Esophagus squamous epithelium (tissue), 5 donors: ENCODE measurements around the gene IL3RA. TPM values are rescaled to one million over a fixed set of nuclear protein-coding genes. Genes with fewer than 3 reads are reported as not detected.

ENCODE experiments used
- DNase-seq: peaks from one replicate; lab custom pipeline; 2025; lab: John Stamatoyannopoulos, UW
- H3K27ac ChIP-seq, 4 donors: fragments of 200-600 bp; sonication (generic); one replicate each; pipeline ENCODE4 v1.5.1; 2016 to 2019; ENCODE audit warnings: mild to moderate bottlenecking in 1 of 4
- H3K27me3 ChIP-seq, 4 donors: fragments of 200-600 bp; sonication (generic); 1 replicate in 3 of 4; 2 replicates in 1 of 4; pipeline versions ENCODE4 v1.5.1 to v1.6.0; 2017 to 2021; ENCODE audit warnings: antibody characterized with exemption in 1 of 4
- H3K36me3 ChIP-seq, 3 donors: fragments of 200-600 bp; sonication (generic); one replicate each; pipeline ENCODE4 v1.5.1; 2016 to 2019
- H3K4me1 ChIP-seq, 3 donors: fragments of 200-600 bp; sonication (generic); one replicate each; pipeline ENCODE4 v1.5.1; 2017 to 2019
- H3K4me3 ChIP-seq, 4 donors: fragments of 200-600 bp; sonication (generic); 1 replicate in 3 of 4; 2 replicates in 1 of 4; pipeline ENCODE4 v1.5.1; 2016 to 2019; ENCODE audit warnings: mild to moderate bottlenecking in 2 of 4, moderate library complexity in 1 of 4
- H3K9me3 ChIP-seq, 3 donors: fragments of 200-600 bp; sonication (generic); one replicate each; pipeline ENCODE4 v1.5.1; 2016 to 2019
- CTCF ChIP-seq, 6 experiments: fragments of 450-650 bp in 4 of 6; fragments of 200-600 bp in 2 of 6; sonication (generic) in 2 of 6; IDR thresholded peaks; one replicate each; pipeline ENCODE4 v1.5.1; 2016 to 2019; ENCODE audit warnings: antibody characterized with exemption in 6 of 6, mild to moderate bottlenecking in 4 of 6, moderate library complexity in 4 of 6
- POLR2A ChIP-seq, 4 donors: fragments of 450-650 bp; IDR thresholded peaks; one replicate each; pipeline ENCODE4 v1.6.1; 2017; ENCODE audit warnings: antibody characterized with exemption in 4 of 4, mild to moderate bottlenecking in 4 of 4, moderate library complexity in 3 of 4
- WGBS, 2 donors: methylation state at CpG; one replicate each; pipeline ENCODE4 v1.1.5; 2018; 5-methylcytosine and 5-hydroxymethylcytosine counted together
- intact Hi-C: fragments of 100-400 bp; cut with DNase I; formaldehyde crosslinking; loops from one replicate; pipeline ENCODE4 v1.15.0; 2022
- total RNA-seq, 4 donors: library from RNA; depleted of rRNA; stranded (reverse); fragments of >200 nt; gene quantifications; one replicate each; pipeline ENCODE4 v1.1.0, GENCODE V29; 2016
- donor health status: DM: yes; HTN: yes; CAD: no.

IL3RA gene
- total RNA-seq, 4 donors from 2014 or later = 0.92 to 12.3 (median 5.9) TPM; not detected in 1

DNA sequence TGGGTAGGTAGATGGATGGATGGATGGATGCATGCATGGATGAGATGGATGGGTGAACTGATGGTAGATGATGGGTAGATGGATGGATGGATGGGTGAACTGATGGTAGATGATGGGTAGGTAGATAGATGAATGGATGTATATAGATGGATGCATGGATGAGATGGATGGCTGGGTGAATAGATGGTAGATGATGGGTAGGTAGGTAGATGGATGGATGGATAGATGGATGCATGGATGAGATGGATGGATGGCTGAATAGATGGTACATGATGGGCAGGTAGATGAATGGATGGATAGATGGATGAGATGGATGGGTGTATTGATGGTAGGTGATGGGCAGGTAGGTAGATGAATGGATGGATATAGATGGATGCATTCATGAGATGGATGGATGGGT is 70.5 kb downstream of the IL3RA start:
- Histone ChIP-seq H3K36me3 (peaks cover 0 to 78% (median 28%) of the 10 kb centered on the region in 3 donors), H3K27me3 (no peaks in the 10 kb centered on the region), H3K27ac (no peak overlapping the region), H3K4me1 (no peaks in the 10 kb centered on the region), H3K4me3 (no peak overlapping the region), H3K9me3 (no peaks in the 10 kb centered on the region)
- no peak for DNase-seq
- TF ChIP-seq POLR2A (IDR thresholded peaks at IDR 0.05) (no peak), CTCF (IDR thresholded peaks at IDR 0.05) (no peak)
- intact Hi-C loops = no loop called here

DNA sequence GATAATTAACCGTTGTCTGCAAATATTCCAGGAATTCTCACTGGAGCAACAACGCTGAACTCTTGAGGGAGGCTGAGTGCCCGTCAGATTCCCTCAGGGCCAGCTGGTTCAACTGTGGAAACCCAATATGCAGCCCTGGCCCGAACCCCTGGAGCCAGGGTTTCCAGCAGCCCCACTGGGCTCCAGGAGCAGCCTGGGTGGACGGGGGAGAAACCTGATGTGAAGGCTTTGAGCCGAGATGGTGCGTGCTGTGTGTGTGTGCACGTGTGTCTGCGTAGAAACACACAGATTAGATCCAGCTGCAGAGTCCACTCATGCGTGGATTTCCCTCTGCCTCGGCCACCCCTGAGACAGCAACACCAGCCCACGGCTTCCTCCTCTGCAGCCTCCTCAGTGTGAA is 74.7 kb downstream of the IL3RA start:
- TF ChIP-seq POLR2A (IDR thresholded peaks at IDR 0.05) (no peak), CTCF (IDR thresholded peaks at IDR 0.05) (no peak)
- Histone ChIP-seq H3K9me3 (no peaks in the 10 kb centered on the region), H3K36me3 (peaks cover 5 to 73% (median 21%) of the 10 kb centered on the region in 3 donors), H3K4me3 (no peak overlapping the region), H3K27ac (no peak overlapping the region), H3K4me1 (no peaks in the 10 kb centered on the region), H3K27me3 (no peaks in the 10 kb centered on the region)
- intact Hi-C loops = no loop called here
- WGBS, 2 donors = 62 to 73% methylated on average over 7 to 12 of the region's 12 CpGs
- no peak for DNase-seq

DNA sequence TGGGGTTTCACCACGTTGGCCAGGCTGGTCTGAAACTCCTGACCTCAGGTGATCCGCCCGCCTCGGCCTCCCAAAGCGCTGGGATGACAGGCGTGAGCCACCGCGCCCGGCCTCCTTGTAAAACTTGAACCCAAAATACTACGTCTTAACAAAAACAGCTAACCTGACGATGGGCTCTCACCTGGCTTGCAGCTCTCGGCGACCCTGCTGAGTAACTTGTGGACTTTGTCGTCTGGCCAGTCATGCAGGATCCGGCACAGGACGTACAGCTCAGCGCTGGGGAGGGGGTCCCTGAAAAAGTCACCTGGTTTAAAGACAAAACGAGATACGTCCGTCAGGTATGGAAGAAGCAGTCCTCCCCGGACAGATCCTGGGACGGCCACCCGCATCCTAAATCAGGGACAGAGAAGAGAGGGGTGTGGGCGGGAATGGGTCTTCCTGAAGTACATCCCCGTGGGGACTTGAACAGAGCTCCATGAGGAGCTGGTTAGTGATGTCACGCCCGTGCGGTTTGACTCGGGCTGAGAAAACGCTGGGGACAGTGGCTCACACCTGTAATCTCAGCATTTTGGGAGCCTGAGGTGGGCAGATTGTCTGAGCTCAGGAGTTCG is 76.1 kb downstream of the IL3RA start:
- no peak for TF ChIP-seq CTCF (IDR thresholded peaks at IDR 0.05)
- no peak for TF ChIP-seq POLR2A (IDR thresholded peaks at IDR 0.05)
- H3K9me3 ChIP-seq = no peaks in the 10 kb centered on the region
- intact Hi-C loops = no loop called here
- no peak overlapping the region for H3K27ac ChIP-seq
- peaks cover 5 to 70% (median 17%) of the 10 kb centered on the region in 3 donors for H3K36me3 ChIP-seq
- DNase-seq = no peak
- H3K4me3 ChIP-seq = no peak overlapping the region
- WGBS, 2 donors = 84 to 92% methylated on average over 13 to 24 of the region's 31 CpGs
- H3K27me3 ChIP-seq = no peaks in the 10 kb centered on the region
- no peaks in the 10 kb centered on the region for H3K4me1 ChIP-seq

DNA sequence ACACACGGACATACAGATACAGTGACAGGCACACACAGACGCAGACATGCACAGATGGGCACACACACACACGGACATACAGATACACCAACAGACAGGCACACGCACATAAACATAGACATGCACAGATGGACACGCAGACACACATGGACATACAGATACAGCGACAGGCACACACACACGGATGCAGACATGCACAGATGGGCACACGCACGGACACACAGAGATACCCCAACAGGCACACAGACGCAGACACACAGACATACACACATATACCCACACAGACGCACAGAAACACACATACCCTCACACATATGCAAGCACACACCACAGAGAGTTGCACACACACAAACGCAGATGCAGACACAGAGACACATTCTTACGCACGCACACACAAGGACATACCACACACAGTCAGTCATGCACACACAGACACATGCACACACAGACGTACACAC is 79.8 kb downstream of the IL3RA start:
- no peak for DNase-seq
- intact Hi-C loops = no loop called here
- 67% methylated on average over 9 to 15 of the region's 15 CpGs for WGBS, 2 donors
- Histone ChIP-seq H3K9me3 (peaks cover 0 to 10% (median 0%) of the 10 kb centered on the region in 3 donors), H3K27me3 (no peaks in the 10 kb centered on the region), H3K4me3 (no peak overlapping the region), H3K4me1 (no peaks in the 10 kb centered on the region), H3K36me3 (peaks cover 10 to 88% (median 19%) of the 10 kb centered on the region in 3 donors), H3K27ac (no peak overlapping the region)
- TF ChIP-seq CTCF (IDR thresholded peaks at IDR 0.05) (no peak), POLR2A (IDR thresholded peaks at IDR 0.05) (no peak)

GRCh38 chrX:1416965-1417760 is 80.6 kb downstream of the IL3RA start:
- Histone ChIP-seq H3K27me3 (no peaks in the 10 kb centered on the region), H3K4me1 (no peaks in the 10 kb centered on the region), H3K27ac (no peak overlapping the region), H3K4me3 (no peak overlapping the region), H3K9me3 (peaks cover 0 to 16% (median 0%) of the 10 kb centered on the region in 3 donors), H3K36me3 (peaks cover 14 to 88% (median 18%) of the 10 kb centered on the region in 3 donors)
- TF ChIP-seq CTCF (IDR thresholded peaks at IDR 0.05) (no peak), POLR2A (IDR thresholded peaks at IDR 0.05) (no peak)
- intact Hi-C loops = no loop called here
- DNase-seq = no peak
- 59 to 69% methylated on average over 6 to 10 of the region's 14 CpGs for WGBS, 2 donors
